HG02870 (cell line): ENCODE results near the gene VPS26A.

ENCODE experiments used
- ATAC-seq: cut with Tn5 transposase; IDR thresholded peaks from one replicate; pipeline ENCODE4 v1.9.1; 2021; ENCODE audit warnings: mild to moderate bottlenecking, moderate library complexity; ENCODE audit not compliant: unreplicated experiment

The VPS26A gene

DNA sequence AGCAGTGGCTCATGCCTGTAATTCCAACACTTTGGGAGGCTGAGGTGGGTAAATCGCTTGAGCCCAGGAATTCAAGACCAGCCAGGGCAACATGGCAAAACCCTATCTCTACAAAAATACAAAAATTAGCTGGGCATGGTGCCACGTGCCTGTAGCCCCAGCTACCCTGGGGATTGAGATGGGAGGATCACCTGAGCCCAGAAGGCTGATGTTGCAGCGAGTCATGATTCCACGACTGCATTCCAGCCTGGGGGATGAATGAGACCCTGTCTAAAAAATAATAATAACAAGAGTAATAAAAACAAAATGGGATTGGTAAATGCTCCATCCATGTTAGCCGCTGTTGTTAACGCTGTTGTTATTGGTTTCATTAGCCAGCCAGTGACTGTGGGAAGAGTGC lies 94.9 kb downstream of the VPS26A start:
- ATAC-seq: no peak

- no peak for ATAC-seq
Measured at GRCh38 chr10:69220041-69220451, 96.1 kb downstream of the VPS26A start, which contains the start of gene HKDC1. Gene HKDC1 (plus strand): TSS chr10:69220332. CDS start chr10:69220436, 104 bp downstream.

DNA sequence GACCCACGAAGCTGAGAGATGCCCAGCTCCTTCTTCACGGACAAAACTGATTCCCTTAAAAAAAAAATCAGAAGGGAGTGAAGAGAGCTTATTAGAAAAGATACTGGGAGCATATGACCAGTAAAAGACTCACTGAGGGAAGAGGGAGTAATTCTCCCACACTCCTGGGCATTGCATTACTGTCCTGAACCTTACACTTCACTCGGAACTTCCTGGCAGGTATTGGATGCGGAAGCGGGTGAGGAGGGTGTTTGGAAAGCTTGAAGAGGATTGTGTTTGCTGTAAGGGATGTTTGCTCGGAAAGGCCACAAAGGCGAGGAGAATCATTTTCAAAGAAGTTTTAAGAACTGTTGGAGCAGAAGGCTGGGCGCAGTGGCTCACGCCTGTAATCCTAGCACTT lies 96.5 kb downstream of the VPS26A start:
- no peak for ATAC-seq
